HepG2 (cell line): ENCODE data around the gene SPRN. TPM values are rescaled to one million over a fixed set of nuclear protein-coding genes. Genes with fewer than 3 reads are reported as not detected.

Experiments used
- ATAC-seq: fragments of 200-7000 bp; cut with Tn5 transposase; 3 replicates; pipeline ENCODE4 v1.9.1; 2020; ENCODE audit warnings: mild to moderate bottlenecking, moderate library complexity
- BruUV-seq: library from RNA; stranded (reverse); fragments of 400-500 nt; replicated peaks from 2 replicates; lab custom pipeline; 2021; lab: Mats Ljungman, UMichigan
- CTCF ChIA-PET: fragments of 300-600 bp; formaldehyde crosslinking; extraction: SDS; loops from one replicate; lab custom pipeline; 2021; ENCODE audit warnings: low total read pairs, inconsistent platforms, low intra/inter-chr PET ratio; lab: Yijun Ruan, JAX
- POLR2A ChIA-PET: fragments of 350-600 bp; sonication (Branson Sonifier 250); formaldehyde crosslinking; loops from one replicate; lab custom pipeline; 2020; ENCODE audit warnings: antibody characterized with exemption, inconsistent platforms; lab: Yijun Ruan, JAX
- DNase-seq: peaks from one replicate; pipeline ENCODE4 v3.0.0-alpha.2; 2015; ENCODE audit warnings: low spot score
- FAIRE-seq: peaks from 3 replicates; lab custom pipeline; 2011; peaks lifted over from hg19 to GRCh38; lab: Jason Lieb, UNC
- H2AFZ ChIP-seq: one replicate; pipeline ENCODE4 v1.6.1; 2011; ENCODE audit warnings: low read length, inconsistent platforms
- H3K27ac ChIP-seq: fragments of 300-600 bp; 3 replicates; pipeline ENCODE4 v1.8.0; 2011; ENCODE audit warnings: mixed run types, mild to moderate bottlenecking, mixed read lengths, low read length, inconsistent platforms; ENCODE audit not compliant: insufficient read depth; ENCODE audit errors: extremely low read length
- H3K27me3 ChIP-seq, 2 experiments: fragments of 200-600 bp in 1 of 2; 2 replicates in 1 of 2; 3 replicates in 1 of 2; pipeline versions ENCODE4 v1.6.0 to v1.8.0; 2011; ENCODE audit warnings: low read length in 2 of 2, mild to moderate bottlenecking in 2 of 2, moderate library complexity in 2 of 2, inconsistent platforms in 1 of 2; ENCODE audit not compliant: insufficient read depth in 2 of 2, control insufficient read depth in 1 of 2
- H3K36me3 ChIP-seq, 2 experiments: fragments of 200-600 bp in 1 of 2; replicated peaks in 1 of 2; 2 replicates in 1 of 2; 3 replicates in 1 of 2; pipeline versions ENCODE4 v1.5.1 to v1.8.0; 2011; ENCODE audit warnings: low read length in 2 of 2, inconsistent platforms in 1 of 2; ENCODE audit not compliant: insufficient read depth in 2 of 2, control insufficient read depth in 1 of 2
- H3K4me1 ChIP-seq: 2 replicates; pipeline ENCODE4 v1.5.1; 2012; ENCODE audit warnings: low read length, inconsistent platforms; ENCODE audit not compliant: insufficient read depth
- H3K4me2 ChIP-seq: 2 replicates; pipeline ENCODE4 v1.6.0; 2011; ENCODE audit warnings: low read depth, low read length, inconsistent platforms
- H3K4me3 ChIP-seq, 3 experiments: fragments of 200-600 bp in 1 of 3; sonication (generic), shearing (Covaris generic) in 1 of 3; replicated peaks in 1 of 3; 2 replicates each; pipeline ENCODE4 v1.5.1; 2011 to 2016; ENCODE audit warnings: low read length in 3 of 3, inconsistent platforms in 2 of 3, low read depth in 2 of 3, mild to moderate bottlenecking in 2 of 3, control low read depth in 1 of 3, mixed read lengths in 1 of 3; ENCODE audit not compliant: insufficient read depth in 1 of 3
- H3K79me2 ChIP-seq: one replicate; pipeline ENCODE4 v1.6.1; 2011; ENCODE audit warnings: low read length, inconsistent platforms; ENCODE audit not compliant: insufficient read depth
- H3K9ac ChIP-seq: 2 replicates; pipeline ENCODE4 v1.6.0; 2011; ENCODE audit warnings: mild to moderate bottlenecking, low read depth, low read length, inconsistent platforms; ENCODE audit not compliant: insufficient read depth
- H3K9me3 ChIP-seq: 2 replicates; pipeline ENCODE4 v1.5.1; 2012; ENCODE audit warnings: mild to moderate bottlenecking, low read length
- H4K20me1 ChIP-seq: 2 replicates; pipeline ENCODE4 v1.6.0; 2011; ENCODE audit warnings: inconsistent platforms, mild to moderate bottlenecking, low read length, moderate library complexity; ENCODE audit not compliant: insufficient read depth
- ASH2L ChIP-seq: fragments of 300-600, 200-600 bp; sonication (generic); IDR thresholded peaks from 2 replicates; pipeline ENCODE4 v1.7.0; 2017; ENCODE audit warnings: low read depth, mild to moderate bottlenecking, moderate library complexity, mixed read lengths, low read length; ENCODE audit not compliant: insufficient read length
- KLF12 ChIP-seq: sonication (generic); formaldehyde crosslinking; IDR thresholded peaks from 2 replicates; pipeline ENCODE4 v1.4.0; 2020; ENCODE audit warnings: missing genetic modification reagents, borderline replicate concordance
- KLF16 ChIP-seq, 2 experiments: sonication (generic) in 1 of 2; formaldehyde crosslinking in 1 of 2; IDR thresholded peaks; 2 replicates each; pipeline versions ENCODE4 v1.6.1 to v1.8.0; 2016 to 2023; ENCODE audit warnings: missing genetic modification reagents in 2 of 2, missing compliant biosample characterization in 1 of 2
- MEIS1 ChIP-seq: sonication (generic); formaldehyde crosslinking; IDR thresholded peaks from 2 replicates; pipeline ENCODE4 v1.9.0; 2021; ENCODE audit warnings: mild to moderate bottlenecking, missing genetic modification reagents, moderate library complexity, borderline replicate concordance
- POGZ ChIP-seq: sonication (generic); formaldehyde crosslinking; IDR thresholded peaks from 2 replicates; pipeline ENCODE4 v1.4.0; 2020; ENCODE audit warnings: mild to moderate bottlenecking, missing genetic modification reagents
- SETDB1 ChIP-seq: sonication (generic); formaldehyde crosslinking; IDR thresholded peaks from 2 replicates; pipeline ENCODE4 v1.5.1; 2020; ENCODE audit warnings: missing genetic modification reagents, mild to moderate bottlenecking, borderline replicate concordance
- SMC3 ChIP-seq: IDR thresholded peaks from 2 replicates; pipeline ENCODE4 v1.6.1; 2011; ENCODE audit warnings: low read length, improper control_type of control experiment
- SPEN ChIP-seq: sonication (generic); formaldehyde crosslinking; IDR thresholded peaks from 2 replicates; pipeline ENCODE4 v1.5.1; 2020; ENCODE audit warnings: low read depth, mild to moderate bottlenecking, missing genetic modification reagents
- TEF ChIP-seq: sonication (generic); formaldehyde crosslinking; IDR thresholded peaks from 2 replicates; pipeline ENCODE4 v1.5.0; 2020; ENCODE audit warnings: missing genetic modification reagents
- ZFP36L1 ChIP-seq: sonication (generic); formaldehyde crosslinking; IDR thresholded peaks from 2 replicates; pipeline ENCODE4 v1.8.0; 2022; ENCODE audit warnings: mild to moderate bottlenecking, missing genetic modification reagents, moderate library complexity
- ZMAT3 ChIP-seq: sonication (generic); formaldehyde crosslinking; conservative IDR thresholded peaks from 2 replicates; pipeline ENCODE4 v1.7.0; 2021; ENCODE audit warnings: missing genetic modification reagents
- ZNF292 ChIP-seq: sonication (generic); formaldehyde crosslinking; IDR thresholded peaks from 2 replicates; pipeline ENCODE4 v1.8.1; 2022; ENCODE audit warnings: mild to moderate bottlenecking, low read depth, missing genetic modification reagents, borderline replicate concordance
- ZNF530 ChIP-seq: sonication (generic); formaldehyde crosslinking; IDR thresholded peaks from 2 replicates; pipeline ENCODE4 v1.5.0; 2020; ENCODE audit warnings: low read depth, mild to moderate bottlenecking, missing genetic modification reagents
- ZNF614 ChIP-seq: IDR thresholded peaks from 2 replicates; pipeline ENCODE4 v1.6.1; 2018; ENCODE audit warnings: missing biosample characterization, missing genetic modification reagents, inconsistent platforms, borderline replicate concordance
- ZNF75D ChIP-seq: sonication (generic); formaldehyde crosslinking; IDR thresholded peaks from 2 replicates; pipeline ENCODE4 v1.8.1; 2023; ENCODE audit warnings: missing genetic modification reagents, mild to moderate bottlenecking, borderline replicate concordance
- ZNF839 ChIP-seq: sonication (generic); formaldehyde crosslinking; IDR thresholded peaks from 2 replicates; pipeline ENCODE4 v1.4.0; 2020; ENCODE audit warnings: missing genetic modification reagents, mild to moderate bottlenecking, borderline replicate concordance
- ZNF891 ChIP-seq: sonication (generic); formaldehyde crosslinking; IDR thresholded peaks from 2 replicates; pipeline ENCODE4 v1.5.0; 2020; ENCODE audit warnings: mild to moderate bottlenecking, missing genetic modification reagents
- WGBS: methylation state at CpG from one replicate; pipeline ENCODE4 v1.1.6; 2017; ENCODE audit warnings: low lambda C conversion rate; 5-methylcytosine and 5-hydroxymethylcytosine counted together
- in situ Hi-C: cut with HindIII; loops from 2 replicates; pipeline ENCODE4 v1.10.0; 2017; ENCODE audit warnings: low pct_unique_long_range_greater_than_20kb; ENCODE audit not compliant: extremely low pct_ligation_motif_present
- intact Hi-C: fragments of 100-400 bp; cut with micrococcal nuclease; formaldehyde crosslinking; loops from one replicate; pipeline ENCODE4 v1.10.0; 2022; ENCODE audit not compliant: unreplicated experiment
- polyA plus RNA-seq, 8 experiments: library from polyadenylated mRNA; depleted of rRNA in 3 of 8; stranded (reverse) in 7 of 8; unstranded in 1 of 8; fragments of >200 nt; fragmentation: Illumina TruSeq in 4 of 8; extraction: Trizol in 4 of 8; gene quantifications; 2 replicates each; pipeline versions ENCODE4 v1.2.1 to v1.2.3, GENCODE V29; 2011 to 2016; ENCODE audit warnings: low read depth in 4 of 8, missing spikeins in 1 of 8, mixed read lengths in 1 of 8; ENCODE audit not compliant: insufficient read depth in 1 of 8
- total RNA-seq, 5 experiments: library from RNA; depleted of rRNA; stranded (reverse); fragments of >200 nt; fragmentation: Illumina TruSeq; extraction: Trizol; gene quantifications; 2 replicates each; pipeline ENCODE4 v1.2.3, GENCODE V29; 2016; ENCODE audit warnings: low read depth in 1 of 5
- TF ChIP-seq, protein P1 (sequence below): sonication (generic); formaldehyde crosslinking; IDR thresholded peaks from 2 replicates; pipeline ENCODE4 v1.8.0; 2023; ENCODE audit warnings: mild to moderate bottlenecking, missing genetic modification reagents
- TF ChIP-seq, protein P2 (sequence below): sonication (generic); formaldehyde crosslinking; conservative IDR thresholded peaks from 2 replicates; pipeline ENCODE4 v1.8.1; 2023; ENCODE audit warnings: missing genetic modification reagents
- TF ChIP-seq, protein P3 (sequence below): IDR thresholded peaks from 2 replicates; pipeline ENCODE4 v1.6.1; 2018; ENCODE audit warnings: missing genetic modification reagents

The SPRN gene
- total and polyA plus RNA-seq, 2 of the 13 experiments (the other 11 are each of a cell fraction or from before 2014, with no cell fraction given), result not detected

DNA sequence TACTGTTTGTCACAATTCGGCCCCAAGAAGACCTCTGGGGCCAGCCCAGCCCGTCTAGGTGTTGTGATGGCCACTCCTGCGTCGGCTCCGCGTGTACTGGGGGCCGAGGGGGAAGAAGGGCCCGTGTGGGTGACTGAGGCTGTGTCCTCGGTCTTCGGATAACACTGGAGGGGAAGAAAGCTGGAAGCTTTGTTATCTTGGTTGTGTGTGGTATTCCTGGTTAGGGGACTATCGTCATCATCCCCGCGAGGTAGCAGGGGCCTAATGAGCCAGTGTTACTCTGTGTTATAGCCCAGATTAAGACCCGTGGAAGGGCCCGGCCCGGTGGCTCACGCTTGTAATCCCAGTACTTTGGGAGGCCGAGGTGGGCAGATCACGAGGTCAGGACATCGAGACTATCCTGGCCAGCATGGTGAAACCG, 29.6 kb downstream of the SPRN start:
- H3K79me2 ChIP-seq, result peaks cover 17% of the 10 kb centered on the region
- in situ Hi-C loops (no loop called here), intact Hi-C loops (loop anchor here (2.0 kb wide), 1 partner anchor 66 kb away; no protein-coding TSS in a partner anchor)
- no peak for FAIRE-seq
- BruUV-seq, result TSS peak; percentile 62
- 7% methylated on average over 18 of the region's 21 CpGs for WGBS
- peaks cover 0 to 25% of the 10 kb centered on the region in 2 experiments; a peak in 4 of 5 replicates for H3K36me3 ChIP-seq
- H2AFZ ChIP-seq, result no peak overlapping the region
- H3K9me3 ChIP-seq, result no peaks in the 10 kb centered on the region
- peak overlapping the region; percentile 76 for H3K4me2 ChIP-seq
- H3K4me3 ChIP-seq, result peak overlapping the region; percentile 69 to 84 (median 79)
- H4K20me1 ChIP-seq, result no peaks in the 10 kb centered on the region
- CTCF ChIA-PET, result no interaction called here
- POLR2A ChIA-PET, result interaction anchor here (1.5 to 3.5 kb wide), 4 partner anchors 9 to 48 kb away, joined by 3 to 21 read pairs (median 11); partner anchors contain the start of genes FUOM, PAOX and PRAP1
- peaks cover 19% of the 10 kb centered on the region for H3K4me1 ChIP-seq
- H3K9ac ChIP-seq, result peak overlapping the region; percentile 93
- peak; percentile 13 for ATAC-seq
- no peaks in the 10 kb centered on the region; a peak in 1 of 5 replicates for H3K27me3 ChIP-seq
- H3K27ac ChIP-seq, result peak overlapping the region; percentile 82
- DNase-seq, result no peak
- TF ChIP-seq, protein P1, sequence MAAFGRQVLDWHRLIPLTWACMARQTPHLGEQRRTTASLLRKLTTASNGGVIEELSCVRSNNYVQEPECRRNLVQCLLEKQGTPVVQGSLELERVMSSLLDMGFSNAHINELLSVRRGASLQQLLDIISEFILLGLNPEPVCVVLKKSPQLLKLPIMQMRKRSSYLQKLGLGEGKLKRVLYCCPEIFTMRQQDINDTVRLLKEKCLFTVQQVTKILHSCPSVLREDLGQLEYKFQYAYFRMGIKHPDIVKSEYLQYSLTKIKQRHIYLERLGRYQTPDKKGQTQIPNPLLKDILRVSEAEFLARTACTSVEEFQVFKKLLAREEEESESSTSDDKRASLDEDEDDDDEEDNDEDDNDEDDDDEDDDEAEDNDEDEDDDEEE (CRISPR knock-in tag), result no peak
- TF ChIP-seq, protein P2, sequence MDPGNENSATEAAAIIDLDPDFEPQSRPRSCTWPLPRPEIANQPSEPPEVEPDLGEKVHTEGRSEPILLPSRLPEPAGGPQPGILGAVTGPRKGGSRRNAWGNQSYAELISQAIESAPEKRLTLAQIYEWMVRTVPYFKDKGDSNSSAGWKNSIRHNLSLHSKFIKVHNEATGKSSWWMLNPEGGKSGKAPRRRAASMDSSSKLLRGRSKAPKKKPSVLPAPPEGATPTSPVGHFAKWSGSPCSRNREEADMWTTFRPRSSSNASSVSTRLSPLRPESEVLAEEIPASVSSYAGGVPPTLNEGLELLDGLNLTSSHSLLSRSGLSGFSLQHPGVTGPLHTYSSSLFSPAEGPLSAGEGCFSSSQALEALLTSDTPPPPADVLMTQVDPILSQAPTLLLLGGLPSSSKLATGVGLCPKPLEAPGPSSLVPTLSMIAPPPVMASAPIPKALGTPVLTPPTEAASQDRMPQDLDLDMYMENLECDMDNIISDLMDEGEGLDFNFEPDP (CRISPR knock-in tag), result no peak
- TF ChIP-seq ZNF614, result no peak
- 0 out of 2 replicates have a peak, but pooled peaks have one; percentile 5 for TF ChIP-seq ZNF891
- TF ChIP-seq SMC3, result no peak
- TF ChIP-seq ZFP36L1 (CRISPR knock-in tag), result peak; percentile 76; the same call in 1 of the 2 replicates
- TF ChIP-seq KLF16 (CRISPR knock-in tag; IDR thresholded peaks at IDR 0.05), result no peak
- no peak for TF ChIP-seq ZNF75D
- no peak for TF ChIP-seq SPEN
- TF ChIP-seq ZNF530 (CRISPR knock-in tag), result no peak
- TF ChIP-seq, protein P3, sequence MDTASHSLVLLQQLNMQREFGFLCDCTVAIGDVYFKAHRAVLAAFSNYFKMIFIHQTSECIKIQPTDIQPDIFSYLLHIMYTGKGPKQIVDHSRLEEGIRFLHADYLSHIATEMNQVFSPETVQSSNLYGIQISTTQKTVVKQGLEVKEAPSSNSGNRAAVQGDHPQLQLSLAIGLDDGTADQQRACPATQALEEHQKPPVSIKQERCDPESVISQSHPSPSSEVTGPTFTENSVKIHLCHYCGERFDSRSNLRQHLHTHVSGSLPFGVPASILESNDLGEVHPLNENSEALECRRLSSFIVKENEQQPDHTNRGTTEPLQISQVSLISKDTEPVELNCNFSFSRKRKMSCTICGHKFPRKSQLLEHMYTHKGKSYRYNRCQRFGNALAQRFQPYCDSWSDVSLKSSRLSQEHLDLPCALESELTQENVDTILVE (CRISPR knock-in tag), result no peak
- TF ChIP-seq SETDB1 (CRISPR knock-in tag), result 0 out of 2 replicates have a peak, but pooled peaks have one; percentile 9
- no peak for TF ChIP-seq MEIS1 (CRISPR knock-in tag)
- no peak for TF ChIP-seq TEF (CRISPR knock-in tag)
- TF ChIP-seq ZMAT3, result no peak
- peak; percentile 0 for TF ChIP-seq ASH2L
- TF ChIP-seq ZNF292, result no peak
- no peak for TF ChIP-seq ZNF839 (CRISPR knock-in tag)
- TF ChIP-seq POGZ (CRISPR knock-in tag), result no peak
- no peak for TF ChIP-seq KLF12 (CRISPR knock-in tag)
